HL-60/S4 treated with phorbol 12-myristate 13-acetate at 8.2 ng/mL for 4 days and 3 days (cell line): ENCODE data around the gene CCDC6.
"Not testable (repeated sequence)": the region's sequence is repeated elsewhere in the genome, so short reads cannot be mapped to it uniquely, and the experiment has no call there.

Experiments used
- in situ Hi-C: fragments of 300-500 bp; cut with MboI; formaldehyde crosslinking; loops from 2 replicates; pipeline ENCODE4 v1.15.0; 2022; ENCODE audit warnings: low sequenced_read_pairs

Gene CCDC6

DNA sequence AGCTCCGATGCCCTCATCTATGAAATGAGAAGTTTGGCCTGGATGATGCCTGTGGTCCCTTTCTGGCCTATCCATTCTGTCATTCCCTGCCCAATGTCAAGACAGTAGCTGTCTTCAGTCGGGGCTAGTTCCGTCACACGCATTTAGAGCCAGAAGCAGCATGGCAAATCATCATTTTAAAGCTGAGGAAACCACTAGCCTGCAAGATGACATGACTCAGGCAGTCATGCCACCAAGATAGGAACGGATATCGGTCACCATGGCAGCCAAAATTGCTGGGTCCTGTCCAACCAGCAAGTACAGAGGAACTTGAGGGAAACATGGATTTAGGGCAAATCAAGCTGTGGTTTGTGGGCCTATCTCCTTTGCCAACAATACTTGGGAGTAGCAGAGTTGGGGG, 88.6 kb downstream of the CCDC6 start:
- in situ Hi-C loops: no loop called here

DNA sequence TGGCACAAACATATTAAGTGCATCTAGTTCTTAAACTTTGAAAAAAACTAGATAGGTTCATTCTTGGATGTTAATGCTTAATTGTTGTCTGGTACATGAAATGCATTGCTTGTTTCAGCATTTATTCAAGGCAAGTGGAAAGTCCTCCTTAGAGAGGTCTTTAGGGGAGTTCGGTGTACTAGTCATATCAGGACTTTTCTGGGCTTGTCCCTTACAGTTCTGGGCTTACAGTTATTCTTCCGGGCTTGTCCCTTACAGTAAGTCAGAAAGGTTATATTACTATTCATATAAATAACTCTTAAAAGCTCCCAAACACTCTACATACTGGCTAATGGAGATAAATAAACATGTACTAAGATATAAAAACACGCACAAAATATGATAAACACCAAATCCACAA, 91.5 kb downstream of the CCDC6 start:
- in situ Hi-C loops: no loop called here

DNA sequence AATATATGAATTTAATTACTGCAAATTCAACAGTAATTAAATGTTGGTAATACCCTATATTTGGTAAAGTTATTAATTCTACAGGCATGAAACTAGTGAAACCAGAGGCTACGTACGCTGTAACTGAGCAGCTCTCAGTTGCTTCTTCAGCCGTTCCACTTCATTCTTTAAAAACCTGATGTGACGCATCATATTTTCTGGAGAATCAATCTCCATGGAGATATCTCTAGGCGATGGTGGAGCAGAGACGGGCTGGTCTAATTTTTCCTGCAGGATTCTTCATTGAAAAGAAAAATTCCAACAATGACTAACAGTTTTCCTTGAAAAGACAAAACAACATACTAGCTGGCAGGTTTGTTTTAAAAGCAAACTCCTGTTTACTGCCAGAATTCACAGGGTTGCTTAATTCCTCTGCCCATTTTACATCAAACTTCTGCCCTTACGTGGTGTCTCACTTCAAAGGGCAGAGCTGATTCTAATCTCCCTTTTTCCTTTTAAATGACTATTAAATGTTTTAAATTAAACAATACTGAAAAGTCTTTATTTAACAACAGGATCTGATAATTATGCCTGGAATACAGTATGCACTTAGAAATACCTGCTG, 93.7 kb downstream of the CCDC6 start:
- in situ Hi-C loops: no loop called here

DNA sequence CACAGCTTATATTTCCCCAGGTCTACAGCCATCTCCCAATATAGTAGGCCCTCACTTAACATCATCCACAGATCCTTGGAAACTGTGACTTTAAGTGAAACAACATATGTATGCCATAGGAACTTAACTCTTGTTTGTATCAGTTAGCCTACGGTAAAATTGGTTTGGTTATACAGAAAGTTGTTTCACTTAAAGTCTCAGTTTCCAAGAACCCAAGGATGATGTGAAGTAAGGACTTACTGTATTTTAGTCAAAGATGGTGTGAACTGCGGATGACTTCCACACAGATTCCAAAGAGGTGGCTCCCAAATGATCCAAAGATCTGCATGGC, 96.7 kb downstream of the CCDC6 start:
- in situ Hi-C loops: loop anchor here (10.0 kb wide), 1 partner anchor 185 kb away; no protein-coding TSS in a partner anchor

DNA sequence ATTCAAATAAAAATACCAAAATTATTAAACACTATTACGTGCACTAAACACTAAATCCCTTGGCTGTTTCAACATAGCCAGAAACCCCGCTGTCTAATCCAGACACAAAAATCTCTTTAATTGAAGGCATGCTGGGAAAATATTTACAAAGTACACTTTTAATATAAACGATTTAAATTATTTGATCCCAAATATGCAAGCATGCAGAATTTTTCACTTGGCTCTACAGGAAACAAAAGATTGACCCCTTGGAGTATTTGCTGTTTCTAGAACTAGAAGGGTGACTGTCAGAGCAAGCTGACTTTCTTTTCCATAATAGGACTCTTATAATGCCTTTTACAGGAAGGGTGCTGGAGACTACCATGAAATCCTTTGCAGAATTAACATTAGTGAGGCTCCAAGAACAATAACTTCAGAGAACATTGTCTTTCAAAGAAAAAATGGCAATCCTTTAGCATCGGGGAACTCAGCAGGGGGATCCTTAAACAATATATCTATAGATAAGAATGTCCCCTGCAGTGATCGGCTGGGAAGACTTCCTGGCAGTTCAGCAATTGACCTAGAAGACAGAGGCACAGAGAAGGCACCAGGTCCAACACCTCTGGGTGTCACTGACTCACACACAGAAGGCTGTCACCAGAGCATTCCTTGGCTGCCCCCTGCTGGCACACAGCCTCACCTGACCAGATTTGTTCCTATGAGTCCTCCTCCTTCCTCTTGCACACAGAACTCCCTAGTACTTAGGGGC, 97.3 kb downstream of the CCDC6 start:
- in situ Hi-C loops: loop anchor here (10.0 kb wide), 1 partner anchor 184 kb away; no protein-coding TSS in a partner anchor

DNA sequence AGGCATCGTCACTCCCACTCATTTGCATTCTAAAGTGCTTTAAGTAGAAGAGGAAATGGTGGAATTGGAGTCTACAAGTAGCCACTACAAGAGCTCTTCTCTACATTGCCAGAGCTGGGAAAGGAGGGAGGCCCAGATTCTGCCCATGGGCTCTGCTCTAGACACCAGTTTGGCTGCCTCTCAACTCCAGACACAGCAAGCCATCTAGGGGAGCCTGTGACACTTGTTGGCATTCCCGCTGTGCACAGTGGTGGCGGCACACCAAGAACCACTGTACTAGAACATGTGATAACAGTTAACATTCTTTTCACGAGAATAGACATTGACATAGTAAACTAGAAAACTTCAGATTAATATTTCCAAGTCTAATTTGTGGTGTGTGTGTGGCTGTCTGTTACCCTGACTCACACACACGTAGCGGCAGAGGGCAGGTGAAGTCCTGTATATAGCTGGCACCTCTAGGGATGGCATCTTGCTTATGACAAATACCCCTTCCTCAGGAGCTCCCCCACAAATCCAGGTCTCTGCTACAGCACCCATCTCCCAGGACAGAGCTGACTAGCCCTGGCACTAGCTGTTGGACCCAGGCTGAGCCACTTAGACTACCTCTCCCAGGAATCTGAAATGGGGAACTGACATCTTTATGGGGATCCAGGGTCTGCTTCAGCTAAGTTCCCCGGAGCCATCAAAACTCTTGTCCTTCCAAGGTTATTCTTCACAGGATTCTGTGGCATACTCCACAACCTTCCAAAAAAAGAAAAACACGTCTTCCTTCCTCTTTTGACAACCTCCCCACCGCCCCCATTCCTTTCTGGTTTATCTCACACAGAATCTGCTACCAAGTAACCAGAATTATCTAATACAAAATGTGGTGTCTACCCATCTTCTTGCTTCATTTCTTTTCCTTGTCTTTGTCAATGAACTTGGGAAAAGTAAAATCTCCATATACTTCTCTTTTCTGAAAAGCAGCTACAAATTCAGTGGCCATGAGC, 98.4 kb downstream of the CCDC6 start:
- in situ Hi-C loops: loop anchor here (10.0 kb wide), 1 partner anchor 183 kb away; no protein-coding TSS in a partner anchor

DNA sequence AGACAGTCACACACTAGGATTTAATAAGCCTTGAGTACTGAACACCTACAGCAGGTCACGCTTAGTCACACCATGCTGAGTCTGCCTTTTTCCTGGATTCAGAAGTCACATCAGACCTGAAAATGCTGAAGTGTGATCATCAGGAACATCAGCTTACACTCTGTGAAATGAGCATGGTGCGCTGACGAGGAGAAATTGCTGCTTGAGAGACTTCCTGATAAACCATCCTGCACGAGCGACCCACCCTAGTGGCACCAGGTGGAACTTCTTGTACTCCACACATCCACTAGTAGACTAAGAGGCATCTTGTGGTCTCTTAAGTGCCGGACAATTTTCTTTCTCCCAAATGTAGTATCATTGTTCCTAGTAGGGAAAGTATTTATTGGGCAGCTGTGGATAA, 101.3 kb downstream of the CCDC6 start:
- in situ Hi-C loops: loop anchor here (10.0 kb wide), 1 partner anchor 180 kb away; no protein-coding TSS in a partner anchor

DNA sequence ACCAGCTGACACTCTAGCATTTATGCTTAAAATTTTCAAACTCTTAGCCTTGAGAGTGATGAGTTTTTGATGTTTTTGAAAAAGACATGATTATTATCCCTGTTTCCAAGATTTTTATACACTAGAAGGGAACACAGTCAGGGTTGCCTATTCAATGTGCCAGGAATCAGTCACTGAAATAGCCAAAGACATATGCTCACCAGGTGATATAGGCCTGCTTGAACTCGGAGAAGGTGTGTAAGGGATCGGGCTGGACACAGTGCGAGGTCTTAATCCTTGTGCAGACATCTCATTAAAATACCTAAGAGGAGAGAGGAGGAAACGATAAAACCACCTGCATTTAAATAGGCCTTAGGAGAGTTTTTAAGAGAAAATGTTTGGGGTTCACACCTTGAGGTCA, 102.1 kb downstream of the CCDC6 start:
- in situ Hi-C loops: loop anchor here (10.0 kb wide), 1 partner anchor 179 kb away; no protein-coding TSS in a partner anchor

DNA sequence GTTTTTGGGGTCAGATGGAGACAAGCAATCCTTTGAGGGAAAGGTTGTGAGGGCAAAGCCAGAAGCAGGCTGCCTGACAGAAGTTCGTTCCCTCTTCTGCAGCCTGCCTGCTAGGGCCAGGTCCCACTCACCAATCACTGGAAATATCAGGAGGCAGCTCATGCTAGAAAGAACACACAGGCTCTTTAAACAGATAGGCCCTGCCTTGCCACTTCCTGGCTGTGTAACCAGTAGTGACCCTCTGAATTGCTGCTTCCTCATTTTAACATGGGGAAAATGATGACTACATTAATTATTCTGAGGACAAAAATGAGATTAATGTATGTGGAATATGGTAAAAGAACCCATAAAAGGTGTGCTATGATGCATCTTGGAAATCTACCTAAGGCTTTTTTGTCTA, 102.6 kb downstream of the CCDC6 start:
- in situ Hi-C loops: loop anchor here (10.0 kb wide), 1 partner anchor 179 kb away; no protein-coding TSS in a partner anchor

DNA sequence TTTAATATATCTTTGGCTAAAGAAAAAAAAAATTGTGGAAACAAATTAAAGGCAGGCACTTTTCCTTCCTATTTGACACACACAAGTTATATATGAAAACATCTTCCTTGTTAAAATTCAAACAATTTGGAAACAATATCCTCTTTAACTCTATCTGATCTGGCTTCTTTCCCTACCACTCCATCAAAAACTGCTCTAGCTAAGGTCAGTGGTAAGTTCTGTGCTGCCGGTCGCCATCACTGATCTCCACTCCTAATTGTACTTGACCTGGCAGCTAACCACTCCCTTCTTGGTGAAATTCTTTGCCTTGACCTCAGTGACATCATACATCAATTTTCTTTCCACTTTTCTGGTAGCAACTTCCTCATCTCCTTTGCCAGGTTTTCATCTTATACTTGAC, 105.2 kb downstream of the CCDC6 start:
- in situ Hi-C loops: loop anchor here (10.0 kb wide), 1 partner anchor 176 kb away; no protein-coding TSS in a partner anchor

DNA sequence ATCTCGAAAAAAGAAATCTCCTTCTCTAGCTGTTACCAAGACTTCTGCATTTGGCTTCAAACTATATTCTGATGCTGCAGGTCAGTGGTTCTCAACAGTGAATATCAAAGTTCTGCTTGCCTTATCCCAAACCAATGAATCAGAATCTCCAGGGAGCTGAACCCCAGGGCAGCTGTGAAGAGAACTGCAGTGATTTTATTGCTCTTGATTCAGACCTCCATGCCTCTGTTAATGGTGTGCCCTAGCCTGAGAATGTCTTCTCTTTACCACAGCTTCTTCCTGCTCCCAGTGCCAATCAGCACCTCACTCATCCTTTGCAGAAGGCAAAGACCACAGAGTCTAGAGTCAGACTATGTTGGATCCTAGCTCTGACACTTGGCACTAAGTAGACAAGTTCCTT, 106.9 kb downstream of the CCDC6 start:
- in situ Hi-C loops: no loop called here

DNA sequence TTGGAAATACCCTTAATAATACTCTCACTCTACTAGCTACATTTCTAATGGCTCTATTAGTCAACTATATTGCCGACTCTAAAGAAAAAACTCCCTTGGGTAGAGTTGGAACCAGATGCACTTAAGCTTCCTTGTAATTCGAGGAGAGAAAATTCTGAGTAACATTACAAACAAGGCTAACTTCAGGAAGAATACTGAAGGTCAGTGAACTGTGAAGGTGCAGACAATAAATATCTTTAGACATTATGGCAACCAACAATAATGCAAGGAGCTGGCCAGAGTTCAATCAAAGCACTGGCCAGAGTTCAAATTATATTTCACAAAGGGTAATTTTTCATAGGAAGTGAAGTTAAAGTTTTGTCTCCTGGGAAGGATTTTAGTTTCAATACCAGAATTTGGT, 112.4 kb downstream of the CCDC6 start:
- in situ Hi-C loops: no loop called here

DNA sequence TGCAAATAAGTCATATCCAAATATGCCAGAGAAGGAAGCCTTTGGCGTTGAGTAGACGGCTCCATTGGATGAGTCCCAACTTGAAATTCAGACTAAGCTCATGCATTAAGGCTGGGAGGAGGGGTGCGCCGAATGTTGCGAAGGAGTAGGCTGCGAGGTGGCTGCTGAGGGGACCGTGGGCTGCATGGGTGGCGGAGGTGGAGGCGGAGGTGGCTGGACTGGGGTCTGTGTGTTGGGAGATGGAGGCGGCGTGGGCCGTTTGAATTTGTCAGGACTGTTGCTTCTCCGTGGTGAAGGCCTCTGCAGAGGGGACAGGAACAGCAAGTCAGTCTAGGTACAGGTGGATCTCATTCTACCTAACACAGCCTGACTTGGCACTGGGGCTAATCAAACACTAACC, 113.5 kb downstream of the CCDC6 start:
- in situ Hi-C loops: no loop called here

DNA sequence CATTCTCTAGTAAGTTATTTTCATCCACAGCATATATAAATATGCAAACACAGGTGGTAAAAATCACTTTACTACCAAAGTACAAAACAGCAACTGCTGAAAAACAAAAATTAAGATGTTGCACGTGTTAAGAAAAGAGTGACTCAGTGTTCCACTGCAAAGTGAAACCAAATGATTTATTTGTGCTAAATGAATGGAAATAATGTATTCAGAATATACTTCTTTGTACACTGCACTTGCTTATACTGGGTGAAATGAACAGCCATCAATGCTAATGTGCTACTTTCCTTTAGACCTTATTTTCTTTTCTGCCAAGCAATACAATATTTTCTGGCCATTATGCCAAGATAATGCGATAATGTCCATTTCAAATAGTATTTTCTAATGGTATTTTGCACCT, 114.8 kb downstream of the CCDC6 start:
- in situ Hi-C loops: no loop called here

DNA sequence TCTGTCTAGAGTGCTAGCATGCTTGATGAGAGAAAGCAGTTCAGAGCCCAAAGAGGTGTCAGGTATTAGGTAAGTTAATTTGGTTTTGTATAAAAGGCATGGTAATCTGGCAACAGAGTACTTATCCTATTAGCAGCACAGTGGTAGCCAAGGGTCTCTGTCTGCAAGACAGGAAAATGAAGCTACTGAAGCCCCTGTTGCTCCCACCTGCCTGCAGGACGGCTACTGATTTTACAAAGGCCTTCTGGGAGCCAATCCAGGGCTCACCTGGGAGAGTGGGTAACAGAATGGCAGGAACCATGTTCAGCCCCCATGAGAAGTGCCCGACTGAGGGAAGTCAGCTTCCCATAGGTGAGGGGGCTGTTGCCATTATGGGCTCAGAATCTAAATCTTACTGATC, 116.3 kb downstream of the CCDC6 start:
- in situ Hi-C loops: not testable (repeated sequence)

DNA sequence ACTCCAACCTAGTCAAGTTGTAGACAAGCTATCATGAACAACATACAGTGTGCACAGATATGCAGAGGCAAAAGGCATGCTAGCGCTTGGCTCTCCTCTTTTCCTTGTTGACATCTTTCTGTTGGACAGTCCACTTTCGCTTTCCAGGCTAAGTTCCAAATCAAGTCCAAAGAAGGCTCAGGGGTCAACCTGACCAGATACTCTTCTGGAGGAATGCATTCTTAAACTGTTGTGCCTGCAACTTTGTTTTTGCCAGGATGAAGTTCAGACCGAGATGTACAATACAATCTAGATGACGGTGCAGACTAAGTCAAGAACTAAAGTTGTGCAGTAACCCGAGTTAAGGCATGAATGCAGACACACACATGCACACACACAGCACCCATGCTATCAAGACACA, 117.4 kb downstream of the CCDC6 start:
- in situ Hi-C loops: not testable (repeated sequence)

DNA sequence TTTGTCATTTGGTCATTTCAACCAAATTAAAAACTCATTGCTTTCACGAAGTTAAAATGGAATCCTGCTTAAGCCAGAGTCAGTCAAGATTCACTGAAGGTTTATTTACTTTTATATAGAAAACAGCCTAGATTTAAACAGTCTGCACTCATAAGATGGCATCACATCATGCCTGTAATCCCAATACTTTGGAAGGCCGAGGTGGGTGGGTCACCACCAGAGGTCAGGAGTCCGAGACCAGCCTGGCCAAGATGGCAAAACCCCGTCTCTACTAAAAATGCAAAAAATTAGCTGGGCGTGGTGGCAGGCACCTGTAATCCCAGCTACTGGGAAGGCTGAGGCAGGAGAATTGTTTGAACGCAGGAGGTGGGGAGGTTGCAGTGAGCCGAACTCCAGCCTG, 119.3 kb downstream of the CCDC6 start:
- in situ Hi-C loops: not testable (repeated sequence)

DNA sequence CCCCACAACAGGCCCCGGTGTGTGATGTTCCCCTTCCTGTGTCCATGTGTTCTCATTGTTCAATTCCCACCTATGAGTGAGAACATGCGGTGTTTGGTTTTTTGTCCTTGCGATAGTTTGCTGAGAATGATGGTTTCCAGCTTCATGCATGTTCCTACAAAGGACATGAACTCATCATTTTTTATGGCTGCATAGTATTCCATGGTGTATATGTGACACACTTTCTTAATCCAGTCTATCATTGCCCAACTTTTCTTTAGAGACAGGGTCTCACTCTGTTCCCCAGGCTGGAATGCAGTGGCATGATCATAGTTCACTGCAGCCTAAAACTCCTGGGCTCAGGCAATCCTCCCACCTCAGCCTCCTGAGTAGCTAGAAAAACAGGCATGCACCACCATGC, 120.9 kb downstream of the CCDC6 start:
- in situ Hi-C loops: not testable (repeated sequence)

DNA sequence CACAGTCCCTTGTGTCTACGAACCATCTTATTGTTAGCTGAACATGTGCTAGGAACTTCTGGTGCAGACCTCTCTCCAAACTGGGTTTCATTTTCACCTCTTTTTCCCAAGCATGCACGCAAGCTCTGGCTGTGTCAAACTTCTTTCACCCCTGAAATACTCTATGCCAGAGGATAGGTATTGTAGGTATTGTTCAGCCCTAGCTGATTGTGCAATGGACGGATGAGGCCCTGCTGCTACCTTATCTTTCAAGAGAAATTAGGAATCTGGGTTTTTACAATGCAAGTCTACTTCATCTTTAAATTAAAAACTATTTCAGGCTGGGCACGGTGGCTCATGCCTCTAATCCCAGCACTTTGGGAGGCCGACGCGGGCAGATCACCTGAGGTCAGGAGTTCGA, 124.8 kb downstream of the CCDC6 start:
- in situ Hi-C loops: no loop called here

DNA sequence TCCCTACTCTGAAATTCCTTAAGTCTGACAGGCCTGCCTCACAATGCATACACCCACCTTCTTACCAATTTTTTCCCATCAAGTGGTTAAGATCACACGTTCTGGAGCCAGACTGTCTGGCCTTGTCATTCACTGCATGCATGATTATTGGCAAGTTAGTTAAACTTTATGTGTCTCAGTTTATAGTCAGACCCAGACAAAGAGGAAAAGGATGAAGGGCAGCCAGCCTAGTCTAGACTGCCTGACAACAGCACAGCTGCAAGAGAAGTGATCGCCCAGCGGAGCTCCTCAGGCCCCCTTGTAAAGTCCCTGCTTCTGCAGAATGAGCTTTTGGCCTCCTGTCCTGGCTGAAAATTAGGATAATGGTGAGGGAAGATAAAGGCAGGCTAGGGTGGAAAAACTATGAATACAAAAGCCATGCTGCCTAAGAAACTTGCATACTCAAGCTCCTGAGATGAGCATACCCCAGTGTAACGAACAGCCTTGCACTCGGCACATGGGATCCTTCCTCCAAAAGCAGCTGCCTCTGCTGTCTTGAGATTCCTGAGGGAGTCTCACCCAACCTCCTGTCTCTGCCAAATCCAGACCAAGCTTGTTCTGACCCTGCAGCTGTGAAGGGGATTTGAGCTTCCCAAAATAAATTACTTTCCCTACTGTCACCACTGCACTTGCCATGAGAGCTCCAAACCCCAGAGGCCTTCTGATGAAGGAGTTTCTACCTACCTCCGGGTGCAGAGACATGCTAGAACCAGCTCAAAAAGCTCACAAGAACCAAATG, 126.4 kb downstream of the CCDC6 start:
- in situ Hi-C loops: no loop called here
